Measurements from ENCODE around the gene OPHN1.

- TF ChIP-seq CTCF (IDR thresholded peaks at IDR 0.05) = no peak
- no peak for TF ChIP-seq POLR2A (IDR thresholded peaks at IDR 0.05)
Measured at GRCh38 chrX:68087526-68087925, 345.8 kb downstream of the OPHN1 start.
